ENCODE data around the gene AIM2.

DNA sequence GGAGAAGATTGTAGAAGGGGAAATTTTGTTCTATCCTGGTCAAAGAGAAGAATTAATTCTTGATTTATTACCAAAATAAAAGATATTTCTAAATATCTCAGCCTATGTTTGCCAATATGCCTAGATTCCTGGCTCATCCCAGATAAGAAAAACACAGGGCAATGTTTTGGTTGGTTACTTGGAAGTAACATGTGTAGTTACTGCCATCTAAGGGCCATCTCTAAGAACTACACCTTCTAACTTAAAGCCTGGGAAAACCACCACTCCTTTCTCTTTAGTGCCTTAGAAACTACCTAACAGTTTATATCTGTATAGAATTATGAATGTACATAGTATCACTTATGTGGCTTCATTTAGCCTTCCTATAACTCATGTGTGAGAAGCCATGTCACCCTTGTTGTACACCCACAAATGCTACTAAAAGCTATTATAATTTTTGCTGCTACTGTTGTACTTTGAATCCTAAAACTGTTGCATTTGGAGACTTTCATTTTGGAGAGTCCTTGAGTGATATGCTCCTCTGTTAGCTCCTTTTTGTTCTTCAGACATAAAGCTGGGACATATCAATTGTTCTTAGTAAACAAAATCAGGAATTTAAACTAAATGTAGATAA, 4.5 kb downstream of the AIM2 start:
- TF ChIP-seq, protein P1, sequence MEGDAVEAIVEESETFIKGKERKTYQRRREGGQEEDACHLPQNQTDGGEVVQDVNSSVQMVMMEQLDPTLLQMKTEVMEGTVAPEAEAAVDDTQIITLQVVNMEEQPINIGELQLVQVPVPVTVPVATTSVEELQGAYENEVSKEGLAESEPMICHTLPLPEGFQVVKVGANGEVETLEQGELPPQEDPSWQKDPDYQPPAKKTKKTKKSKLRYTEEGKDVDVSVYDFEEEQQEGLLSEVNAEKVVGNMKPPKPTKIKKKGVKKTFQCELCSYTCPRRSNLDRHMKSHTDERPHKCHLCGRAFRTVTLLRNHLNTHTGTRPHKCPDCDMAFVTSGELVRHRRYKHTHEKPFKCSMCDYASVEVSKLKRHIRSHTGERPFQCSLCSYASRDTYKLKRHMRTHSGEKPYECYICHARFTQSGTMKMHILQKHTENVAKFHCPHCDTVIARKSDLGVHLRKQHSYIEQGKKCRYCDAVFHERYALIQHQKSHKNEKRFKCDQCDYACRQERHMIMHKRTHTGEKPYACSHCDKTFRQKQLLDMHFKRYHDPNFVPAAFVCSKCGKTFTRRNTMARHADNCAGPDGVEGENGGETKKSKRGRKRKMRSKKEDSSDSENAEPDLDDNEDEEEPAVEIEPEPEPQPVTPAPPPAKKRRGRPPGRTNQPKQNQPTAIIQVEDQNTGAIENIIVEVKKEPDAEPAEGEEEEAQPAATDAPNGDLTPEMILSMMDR (IDR thresholded peaks at IDR 0.05): peak; percentile 50 to 75 (median 67)
- TF ChIP-seq EP300 (IDR thresholded peaks at IDR 0.05; ENCODE audit: low read depth) (no peak), POLR2A (IDR thresholded peaks at IDR 0.05) (no peak), POLR2AphosphoS5 (IDR thresholded peaks at IDR 0.05) (no peak)

Data from transverse colon (tissue), 4 donors.